A172 (cell line): Measurements from ENCODE around the gene ABI3BP. TPM values are rescaled to one million over a fixed set of nuclear protein-coding genes. Genes with fewer than 3 reads are reported as not detected.

Experiments used
- DNase-seq: peaks from one replicate; pipeline ENCODE4 v3.0.0-alpha.2; 2015; ENCODE audit warnings: low spot score
- total RNA-seq: library from RNA; depleted of rRNA; stranded (reverse); fragments of >200 nt; shearing (Covaris generic); gene quantifications from 2 replicates; pipeline ENCODE4 v1.2.3, GENCODE V29; 2014

The ABI3BP gene
- total RNA-seq, 1 experiment from 2014 or later: 11.5 TPM

- no peak for DNase-seq
Observed at GRCh38 chr3:100833483-100833882, 159.7 kb downstream of the ABI3BP start.

- DNase-seq: no peak
Observed at GRCh38 chr3:100831629-100832028, 161.6 kb downstream of the ABI3BP start.

- DNase-seq: no peak
Observed at GRCh38 chr3:100830931-100831330, 162.3 kb downstream of the ABI3BP start.

GRCh38 chr3:100825574-100825973, 167.6 kb downstream of the ABI3BP start:
- DNase-seq: no peak

GRCh38 chr3:100815583-100815982, 177.6 kb downstream of the ABI3BP start:
- DNase-seq: no peak

GRCh38 chr3:100813828-100814227, 179.4 kb downstream of the ABI3BP start:
- DNase-seq: no peak

GRCh38 chr3:100811779-100812507, 181.3 kb downstream of the ABI3BP start:
- DNase-seq: no peak

DNA sequence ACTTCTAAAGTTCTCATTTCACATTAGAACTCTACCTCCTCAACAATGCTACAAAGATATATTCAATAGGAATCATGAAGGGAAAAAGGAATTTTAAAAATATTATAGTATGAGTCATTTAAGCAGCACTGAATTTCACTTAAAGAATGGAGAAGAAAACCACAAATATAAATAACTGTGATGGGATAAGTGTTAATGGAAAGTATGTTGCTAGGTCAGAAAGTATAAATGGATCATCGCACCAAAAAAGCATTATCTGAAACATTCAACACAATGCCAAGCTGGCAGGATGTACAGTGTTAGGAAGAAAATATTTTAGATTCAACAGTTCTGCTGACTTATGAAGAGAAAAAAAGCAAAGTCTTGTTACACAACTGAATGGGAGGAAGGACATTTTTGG, 182.6 kb downstream of the ABI3BP start:
- peak; percentile 51 for DNase-seq

DNA sequence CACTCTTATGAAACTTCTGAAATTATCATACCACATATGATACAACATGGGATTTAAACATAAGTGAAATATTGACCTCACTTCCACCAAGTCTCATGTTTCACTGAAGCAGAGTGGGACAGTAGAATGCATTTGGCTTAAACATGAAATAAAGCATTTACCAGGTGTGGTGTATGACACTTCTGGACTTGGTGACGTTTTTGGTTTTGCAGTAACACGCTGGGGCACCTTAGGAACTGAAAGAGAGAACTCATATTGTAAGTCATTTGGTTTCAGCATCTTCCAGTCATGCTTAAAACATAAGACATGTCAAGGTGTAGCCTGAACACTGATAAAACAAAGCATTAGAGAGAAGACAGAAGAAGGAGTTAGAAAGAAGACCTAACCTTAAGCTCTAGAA, 188.6 kb downstream of the ABI3BP start:
- no peak for DNase-seq

DNA sequence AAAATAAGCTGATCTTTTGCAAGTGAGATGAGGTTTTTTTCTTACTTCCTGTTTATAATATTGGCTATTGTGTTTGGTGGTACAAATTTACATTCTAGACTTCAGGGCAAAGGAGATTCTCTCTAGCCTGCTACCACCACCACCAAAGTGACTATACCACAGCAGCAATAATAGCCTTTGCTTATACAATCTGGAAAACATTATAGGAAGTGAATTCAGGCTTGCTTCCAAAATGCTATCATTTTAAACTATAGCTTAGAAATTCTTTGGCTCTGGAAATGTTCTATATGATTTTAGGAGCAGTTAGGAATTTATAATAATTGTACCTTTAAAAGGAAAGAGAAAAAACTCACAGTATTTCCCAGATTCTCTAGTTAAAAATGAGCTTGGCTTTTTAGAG, 189.5 kb downstream of the ABI3BP start:
- no peak for DNase-seq

DNA sequence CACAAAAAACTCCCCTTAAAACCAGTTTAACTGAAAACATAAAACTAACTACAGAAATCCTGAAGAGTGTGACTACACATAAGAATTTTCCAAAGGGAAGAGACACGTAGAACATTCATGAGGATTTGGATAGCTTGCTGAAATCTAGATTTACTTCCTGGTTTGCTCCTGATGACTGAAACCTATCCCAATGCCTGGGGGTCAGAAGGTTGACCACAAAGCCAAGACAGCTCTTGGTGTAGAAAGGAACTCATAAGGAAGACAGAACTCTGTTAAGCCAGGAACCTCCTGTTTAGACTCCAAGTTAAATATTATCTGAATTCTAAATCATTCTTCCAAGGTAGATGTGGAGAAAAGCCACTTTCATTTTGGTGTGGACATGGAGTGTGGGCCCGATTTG, 191.1 kb downstream of the ABI3BP start:
- DNase-seq: no peak

GRCh38 chr3:100798012-100798411, 195.2 kb downstream of the ABI3BP start:
- DNase-seq: no peak

- peak; percentile 62 for DNase-seq
Observed at GRCh38 chr3:100796556-100796955, 196.7 kb downstream of the ABI3BP start.

- DNase-seq: no peak
Observed at GRCh38 chr3:100789579-100789978, 203.6 kb downstream of the ABI3BP start.

GRCh38 chr3:100783619-100784018, 209.6 kb downstream of the ABI3BP start:
- no peak for DNase-seq

DNA sequence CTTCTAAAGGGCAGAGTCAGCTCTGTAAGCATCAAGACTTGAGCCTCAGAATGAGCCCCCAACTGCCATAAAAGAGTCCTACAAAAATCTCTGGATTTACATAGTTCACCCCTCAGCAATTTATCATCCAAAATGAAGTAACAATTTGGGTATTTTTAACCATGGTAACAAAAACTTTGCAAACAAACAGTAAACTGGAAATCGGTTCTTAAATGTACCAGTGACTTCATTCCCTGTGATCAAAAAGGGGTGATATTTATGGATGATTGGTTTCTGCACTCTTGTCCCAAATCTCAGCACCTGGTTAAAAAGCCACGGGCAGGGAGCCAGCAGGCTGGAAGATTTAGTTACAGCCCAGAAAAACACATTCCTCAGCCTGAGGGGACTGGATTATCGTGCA, 210.3 kb downstream of the ABI3BP start:
- DNase-seq: no peak

DNA sequence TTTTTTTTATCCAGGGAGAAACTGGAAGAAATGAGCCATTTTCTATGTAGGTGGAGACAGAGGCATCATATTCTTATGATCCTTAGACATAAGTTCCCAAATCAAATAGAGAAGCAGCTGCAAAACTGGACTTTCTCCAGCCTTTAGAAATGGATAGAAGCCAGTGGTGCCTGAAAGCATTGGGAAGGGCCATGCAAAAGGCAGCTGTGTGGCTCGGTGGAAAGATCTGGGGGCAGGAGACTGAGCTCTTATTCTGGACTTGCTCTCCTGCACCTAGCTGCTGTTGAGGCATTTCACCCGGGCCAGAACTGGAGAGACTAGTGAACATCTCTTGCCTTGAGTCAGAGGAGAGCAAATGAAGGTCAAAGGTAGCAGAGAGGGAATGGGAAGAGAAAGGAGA, 210.9 kb downstream of the ABI3BP start:
- DNase-seq: no peak

DNA sequence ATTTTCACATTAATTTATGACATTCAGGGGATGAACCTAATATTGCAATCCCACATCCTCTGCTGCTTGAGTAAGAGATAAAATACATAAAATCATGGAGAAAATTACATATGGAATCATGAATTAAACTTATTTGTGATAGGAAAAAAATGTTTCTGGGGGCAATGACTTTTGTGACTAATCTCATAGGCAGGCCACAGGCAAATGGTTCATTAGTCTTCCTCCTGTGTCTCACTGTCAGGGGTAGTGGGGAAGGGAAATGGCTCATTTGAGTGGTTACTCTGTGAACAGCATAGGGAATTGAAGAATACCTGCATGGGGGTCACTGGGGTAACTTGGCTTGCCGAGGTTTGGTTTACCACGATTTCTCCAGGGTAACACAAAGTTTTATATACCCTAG, 211.9 kb downstream of the ABI3BP start:
- DNase-seq: no peak

DNA sequence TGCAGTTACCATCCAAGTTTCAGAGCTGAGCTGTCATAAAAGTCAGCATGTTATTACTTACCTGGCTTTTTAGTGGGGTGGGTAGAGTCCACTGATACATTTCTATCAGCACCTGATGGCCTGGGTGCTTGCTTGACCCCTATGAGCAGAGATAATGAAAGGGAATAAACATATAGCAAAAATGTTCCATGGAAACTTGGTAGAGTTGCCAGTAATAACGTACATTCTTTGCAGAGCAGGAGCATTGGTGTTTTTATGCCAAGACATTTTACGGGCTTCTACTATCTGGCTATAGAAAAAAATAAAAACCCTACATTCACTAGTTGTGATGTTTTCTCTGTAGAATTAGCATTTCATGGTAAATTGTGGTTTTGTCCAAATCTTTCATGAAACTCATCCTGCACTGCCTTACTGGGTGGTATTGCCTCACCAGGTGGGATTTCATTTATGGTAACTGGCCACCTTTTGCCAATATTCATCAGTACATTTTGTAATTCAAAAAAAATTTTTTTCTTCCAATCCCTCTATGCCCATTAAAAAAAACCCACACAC, 213.1 kb downstream of the ABI3BP start:
- no peak for DNase-seq

- no peak for DNase-seq
Observed at GRCh38 chr3:100779480-100779879, 213.7 kb downstream of the ABI3BP start.

DNA sequence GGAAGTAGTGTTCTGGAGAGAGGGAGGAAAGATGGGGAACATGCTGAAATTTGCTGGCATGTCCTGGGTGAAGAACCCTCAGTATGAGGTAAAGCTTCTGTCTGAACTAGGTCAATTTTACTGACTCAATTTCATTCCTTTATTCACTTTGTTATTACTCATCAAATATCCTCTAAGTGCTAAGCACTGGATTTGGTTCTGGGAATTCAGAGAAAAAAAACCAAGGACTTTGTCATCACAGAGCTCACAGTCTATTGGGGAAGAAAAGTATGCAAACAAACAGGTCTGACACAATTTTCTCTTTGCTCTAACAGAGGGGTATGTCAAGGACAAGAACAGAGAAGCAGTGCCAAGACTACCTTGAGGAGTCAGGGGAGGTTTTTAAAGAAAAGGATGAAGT, 215.9 kb downstream of the ABI3BP start:
- no peak for DNase-seq

DNA sequence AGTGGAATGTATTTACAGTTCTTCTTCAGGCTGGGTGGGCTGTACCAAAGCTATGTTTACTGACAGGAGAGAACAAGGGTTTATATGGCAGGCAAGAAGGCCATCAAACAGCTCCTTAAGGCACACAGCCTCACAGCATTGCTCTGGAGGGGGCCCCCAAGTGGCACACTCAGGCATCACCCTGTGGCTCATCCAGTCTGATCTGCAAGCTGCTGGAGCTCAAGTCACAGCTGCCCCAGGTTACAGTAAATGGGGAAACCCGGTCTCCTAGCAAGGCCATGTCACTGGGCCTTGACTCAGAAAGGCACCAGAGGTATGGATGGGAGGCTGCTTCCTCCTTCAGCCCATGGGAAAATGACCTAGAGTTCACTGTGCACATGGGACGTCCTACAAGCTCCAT, 216.5 kb downstream of the ABI3BP start:
- no peak for DNase-seq

DNA sequence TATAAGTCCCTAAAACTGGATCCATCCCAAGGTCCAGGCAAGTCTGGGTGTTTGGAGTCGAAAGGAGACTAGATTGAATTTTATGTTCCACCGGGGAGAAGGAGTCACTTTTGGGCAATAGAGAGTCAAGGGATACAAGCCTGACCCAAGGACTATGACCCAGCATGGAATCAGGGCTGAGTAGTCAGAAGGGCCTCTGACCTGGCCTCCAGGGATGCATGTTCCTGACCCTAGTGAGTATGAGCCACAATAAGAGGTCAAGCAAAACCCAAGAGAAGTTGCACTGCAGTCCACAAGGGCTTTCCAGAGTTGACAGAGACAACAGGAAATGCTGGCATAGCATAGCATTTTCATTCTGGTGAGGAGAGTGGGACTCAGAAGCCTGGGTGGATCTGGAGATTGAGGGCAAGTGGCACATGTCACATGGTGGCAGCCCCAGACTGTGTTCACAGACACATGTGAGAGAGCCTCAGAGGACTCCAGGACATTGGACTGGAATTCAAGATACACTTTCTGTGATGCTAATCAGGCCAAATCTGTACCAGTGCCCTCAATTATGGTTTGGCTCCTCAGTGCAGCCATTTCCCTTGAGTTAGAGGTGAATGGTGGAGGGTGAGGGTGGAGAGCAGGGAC, 217.0 kb downstream of the ABI3BP start:
- no peak for DNase-seq
